ENCODE data around the gene CACNA2D3. TPM values are rescaled to one million over a fixed set of nuclear protein-coding genes. Genes with fewer than 3 reads are reported as not detected.

Gene CACNA2D3
- total RNA-seq, 1 donor from 2014 or later: not detected

DNA sequence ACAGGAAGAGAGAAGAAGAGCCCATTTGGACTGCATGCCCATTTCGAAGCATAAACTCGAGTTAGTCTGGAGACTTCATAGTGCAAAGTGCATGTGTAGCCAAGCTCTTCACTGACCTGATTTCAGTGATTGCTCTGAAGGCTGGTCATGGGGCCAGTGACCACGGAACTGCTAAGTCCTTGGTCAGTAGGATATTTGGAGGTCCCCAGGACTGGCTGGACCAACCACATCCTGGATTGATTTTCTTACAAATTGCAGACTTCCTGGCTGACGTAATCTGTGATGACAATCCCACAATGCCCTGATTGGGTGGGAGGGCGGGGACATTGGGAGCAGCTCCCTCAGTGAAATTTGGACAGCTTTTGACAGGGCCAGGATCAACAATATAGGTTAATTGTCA, 233.4 kb downstream of the CACNA2D3 start:
- Mint-ChIP-seq H3K36me3 (no peaks in the 10 kb centered on the region), H3K9me3 (no peaks in the 10 kb centered on the region), H3K4me3 (no peak overlapping the region), H3K27ac (no peak overlapping the region), H3K27me3 (ENCODE audit: insufficient read depth, low read depth) (peaks cover 2% of the 10 kb centered on the region), H3K4me1 (no peaks in the 10 kb centered on the region)
- H3K4me1 ChIP-seq: no peaks in the 10 kb centered on the region
- no peak overlapping the region for H3K9ac ChIP-seq
- no peak overlapping the region for H3K4me3 ChIP-seq
- H2AFZ ChIP-seq (replicated peaks): no peak overlapping the region
- H4K20me1 ChIP-seq (ENCODE audit: low read depth): no peaks in the 10 kb centered on the region
- H3F3A ChIP-seq (ENCODE audit: low read depth): no peaks in the 10 kb centered on the region
- no peak overlapping the region for H3K27ac ChIP-seq
- H3K79me2 ChIP-seq (ENCODE audit: low read depth): no peaks in the 10 kb centered on the region
- no peaks in the 10 kb centered on the region for H3K27me3 ChIP-seq
- TF ChIP-seq, protein P1, sequence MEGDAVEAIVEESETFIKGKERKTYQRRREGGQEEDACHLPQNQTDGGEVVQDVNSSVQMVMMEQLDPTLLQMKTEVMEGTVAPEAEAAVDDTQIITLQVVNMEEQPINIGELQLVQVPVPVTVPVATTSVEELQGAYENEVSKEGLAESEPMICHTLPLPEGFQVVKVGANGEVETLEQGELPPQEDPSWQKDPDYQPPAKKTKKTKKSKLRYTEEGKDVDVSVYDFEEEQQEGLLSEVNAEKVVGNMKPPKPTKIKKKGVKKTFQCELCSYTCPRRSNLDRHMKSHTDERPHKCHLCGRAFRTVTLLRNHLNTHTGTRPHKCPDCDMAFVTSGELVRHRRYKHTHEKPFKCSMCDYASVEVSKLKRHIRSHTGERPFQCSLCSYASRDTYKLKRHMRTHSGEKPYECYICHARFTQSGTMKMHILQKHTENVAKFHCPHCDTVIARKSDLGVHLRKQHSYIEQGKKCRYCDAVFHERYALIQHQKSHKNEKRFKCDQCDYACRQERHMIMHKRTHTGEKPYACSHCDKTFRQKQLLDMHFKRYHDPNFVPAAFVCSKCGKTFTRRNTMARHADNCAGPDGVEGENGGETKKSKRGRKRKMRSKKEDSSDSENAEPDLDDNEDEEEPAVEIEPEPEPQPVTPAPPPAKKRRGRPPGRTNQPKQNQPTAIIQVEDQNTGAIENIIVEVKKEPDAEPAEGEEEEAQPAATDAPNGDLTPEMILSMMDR (IDR thresholded peaks at IDR 0.05): no peak
- TF ChIP-seq EZH2phosphoT487 (IDR thresholded peaks at IDR 0.05) (no peak), EZH2 (IDR thresholded peaks at IDR 0.05) (no peak)
- H3K9me3 ChIP-seq (ENCODE audit: low read depth): no peaks in the 10 kb centered on the region
- no peak overlapping the region for H3K4me2 ChIP-seq
- H3K36me3 ChIP-seq: no peaks in the 10 kb centered on the region
- no peak for DNase-seq (ENCODE audit: low spot score)

- no peak overlapping the region for H3K27ac Mint-ChIP-seq
Measured at GRCh38 chr3:54356261-54357045, 234.1 kb downstream of the CACNA2D3 start.

DNA sequence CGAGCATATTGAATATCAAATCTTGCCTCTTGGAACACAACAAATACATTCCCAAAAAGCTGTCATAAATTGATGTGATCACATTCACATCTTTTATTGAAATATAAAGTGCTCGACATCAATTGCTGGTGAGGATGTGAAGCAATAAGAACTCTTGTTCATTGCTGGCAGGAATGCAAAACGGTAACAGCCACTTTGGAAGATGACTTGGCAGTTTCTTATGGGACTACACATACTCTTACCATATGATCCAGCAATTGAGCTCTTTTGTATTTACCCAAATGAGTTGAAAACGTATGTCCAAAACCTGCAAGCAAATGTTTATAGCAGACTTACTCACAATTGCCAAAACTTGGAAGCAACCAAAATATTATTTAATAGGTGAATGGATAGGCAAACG, 234.9 kb downstream of the CACNA2D3 start:
- no peaks in the 10 kb centered on the region for H4K20me1 ChIP-seq (ENCODE audit: low read depth)
- Mint-ChIP-seq H3K4me3 (no peak overlapping the region), H3K36me3 (no peaks in the 10 kb centered on the region), H3K27me3 (ENCODE audit: insufficient read depth, low read depth) (peaks cover 2% of the 10 kb centered on the region), H3K27ac (no peak overlapping the region), H3K4me1 (no peaks in the 10 kb centered on the region), H3K9me3 (no peaks in the 10 kb centered on the region)
- no peaks in the 10 kb centered on the region for H3K79me2 ChIP-seq (ENCODE audit: low read depth)
- no peak for DNase-seq (ENCODE audit: low spot score)
- no peaks in the 10 kb centered on the region for H3K4me1 ChIP-seq
- H3K36me3 ChIP-seq: no peaks in the 10 kb centered on the region
- TF ChIP-seq EZH2 (IDR thresholded peaks at IDR 0.05) (no peak), EZH2phosphoT487 (IDR thresholded peaks at IDR 0.05) (no peak)
- no peaks in the 10 kb centered on the region for H3K27me3 ChIP-seq
- no peak overlapping the region for H3K27ac ChIP-seq
- no peak overlapping the region for H3K9ac ChIP-seq
- H3F3A ChIP-seq (ENCODE audit: low read depth): no peaks in the 10 kb centered on the region
- no peak overlapping the region for H2AFZ ChIP-seq (replicated peaks)
- H3K4me2 ChIP-seq: no peak overlapping the region
- H3K4me3 ChIP-seq: no peak overlapping the region
- H3K9me3 ChIP-seq (ENCODE audit: low read depth): no peaks in the 10 kb centered on the region

More at GRCh38 chr3:54356261-54357045, 234.1 kb downstream of the CACNA2D3 start:
- Histone ChIP-seq H3K4me1 (no peaks in the 10 kb centered on the region), H3K4me2 (no peak overlapping the region), H3K79me2 (ENCODE audit: low read depth) (no peaks in the 10 kb centered on the region), H3K36me3 (no peaks in the 10 kb centered on the region), H3K4me3 (no peak overlapping the region), H2AFZ (replicated peaks) (no peak overlapping the region), H3K9ac (no peak overlapping the region), H3K9me3 (ENCODE audit: low read depth) (no peaks in the 10 kb centered on the region), H4K20me1 (ENCODE audit: low read depth) (no peaks in the 10 kb centered on the region), H3K27ac (no peak overlapping the region), H3K27me3 (no peaks in the 10 kb centered on the region), H3F3A (ENCODE audit: low read depth) (no peaks in the 10 kb centered on the region)
- no peaks in the 10 kb centered on the region for H3K4me1 Mint-ChIP-seq
- DNase-seq (ENCODE audit: low spot score): no peak
- H3K4me3 Mint-ChIP-seq: no peak overlapping the region
- no peaks in the 10 kb centered on the region for H3K36me3 Mint-ChIP-seq
- no peak for TF ChIP-seq EZH2phosphoT487 (IDR thresholded peaks at IDR 0.05)
- TF ChIP-seq, protein P1 (IDR thresholded peaks at IDR 0.05): no peak
- TF ChIP-seq EZH2 (IDR thresholded peaks at IDR 0.05): no peak
- H3K27me3 Mint-ChIP-seq (ENCODE audit: insufficient read depth, low read depth): peaks cover 2% of the 10 kb centered on the region
- no peaks in the 10 kb centered on the region for H3K9me3 Mint-ChIP-seq

DNA sequence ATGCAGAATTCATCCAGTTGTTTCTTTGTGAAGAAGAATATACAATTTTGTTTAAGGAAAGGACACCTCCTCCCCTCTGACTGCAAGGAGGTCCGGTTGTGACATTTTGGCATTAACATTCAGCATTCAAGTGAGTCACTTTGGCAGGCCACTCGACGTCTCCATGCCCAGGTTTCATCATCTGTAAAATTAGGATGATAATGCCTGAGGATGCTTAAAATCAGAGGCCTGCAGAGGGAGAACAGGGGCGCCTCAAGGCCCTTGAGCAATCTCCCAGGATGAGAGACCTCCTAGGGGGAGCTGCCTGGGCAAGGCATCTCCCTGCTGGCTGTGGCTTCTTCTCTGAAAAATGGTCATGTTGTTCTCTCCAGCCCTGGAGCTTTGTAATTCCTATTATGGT, 236.0 kb downstream of the CACNA2D3 start:
- no peaks in the 10 kb centered on the region for H3K27me3 ChIP-seq
- TF ChIP-seq EZH2phosphoT487 (IDR thresholded peaks at IDR 0.05): no peak
- no peak for TF ChIP-seq EZH2 (IDR thresholded peaks at IDR 0.05)
- TF ChIP-seq, protein P1 (IDR thresholded peaks at IDR 0.05): no peak
- no peaks in the 10 kb centered on the region for H3K79me2 ChIP-seq (ENCODE audit: low read depth)
- H3K27ac ChIP-seq: no peak overlapping the region
- H3K27ac Mint-ChIP-seq: no peak overlapping the region
- H3K4me1 Mint-ChIP-seq: no peaks in the 10 kb centered on the region
- no peaks in the 10 kb centered on the region for H3K9me3 Mint-ChIP-seq
- H3K9ac ChIP-seq: no peak overlapping the region
- H3K27me3 Mint-ChIP-seq (ENCODE audit: insufficient read depth, low read depth): peaks cover 2% of the 10 kb centered on the region
- no peaks in the 10 kb centered on the region for H3F3A ChIP-seq (ENCODE audit: low read depth)
- no peak overlapping the region for H3K4me2 ChIP-seq
- no peak overlapping the region for H2AFZ ChIP-seq (replicated peaks)
- no peak overlapping the region for H3K4me3 ChIP-seq
- H3K36me3 Mint-ChIP-seq: no peaks in the 10 kb centered on the region
- H3K4me1 ChIP-seq: no peaks in the 10 kb centered on the region
- H3K9me3 ChIP-seq (ENCODE audit: low read depth): no peaks in the 10 kb centered on the region
- DNase-seq (ENCODE audit: low spot score): no peak
- no peaks in the 10 kb centered on the region for H4K20me1 ChIP-seq (ENCODE audit: low read depth)
- H3K4me3 Mint-ChIP-seq: no peak overlapping the region
- H3K36me3 ChIP-seq: no peaks in the 10 kb centered on the region
